Measurements from ENCODE around the gene WNK3.

The WNK3 gene

GRCh38 chrX:54271664-54272063, 86.2 kb downstream of the WNK3 start:
- Histone ChIP-seq H3K9ac (ENCODE audit: low read length) (no peak overlapping the region), H2AFZ (ENCODE audit: low read depth, low read length) (no peak overlapping the region), H3K4me3 (ENCODE audit: insufficient read depth in 1 of 2, low read depth in 1 of 2, low read length in 2 of 2) (no peak overlapping the region), H3K27me3 (ENCODE audit: control insufficient read depth in 1 of 2, insufficient read depth in 1 of 2, low read length in 2 of 2) (no peaks in the 10 kb centered on the region), H2BK120ac (ENCODE audit: low read depth, low read length) (no peak overlapping the region), H3K14ac (ENCODE audit: low read length in 2 of 2) (no peak overlapping the region), H3K79me1 (replicated peaks; ENCODE audit: low read length, poor library complexity, severe bottlenecking) (no peaks in the 10 kb centered on the region), H3K4me1 (ENCODE audit: control insufficient read depth, insufficient read depth, low read depth, low read length) (no peaks in the 10 kb centered on the region), H2BK15ac (ENCODE audit: low read depth, poor library complexity, severe bottlenecking) (no peak overlapping the region), H4K91ac (ENCODE audit: low read length) (no peak overlapping the region), H3K23ac (ENCODE audit: low read length in 2 of 2) (no peak overlapping the region), H3K9me3 (ENCODE audit: control insufficient read depth, low read length) (no peaks in the 10 kb centered on the region), H3K36me3 (ENCODE audit: control insufficient read depth in 1 of 2, insufficient read depth in 2 of 2, low read depth in 1 of 2, low read length in 2 of 2) (no peaks in the 10 kb centered on the region), H3K18ac (ENCODE audit: low read depth in 1 of 2, low read length in 2 of 2) (no peak overlapping the region), H3K4me2 (ENCODE audit: low read length, poor library complexity, severe bottlenecking) (no peak overlapping the region), H3K4ac (ENCODE audit: low read depth in 1 of 2, low read length in 2 of 2) (no peak overlapping the region), H2BK12ac (ENCODE audit: low read length in 2 of 2) (no peak overlapping the region), H4K8ac (ENCODE audit: low read length) (no peak overlapping the region), H2BK5ac (ENCODE audit: low read depth, low read length, poor library complexity, severe bottlenecking) (no peak overlapping the region), H2AK5ac (ENCODE audit: low read length, severe bottlenecking) (no peak overlapping the region), H3K27ac (ENCODE audit: low read length, poor library complexity, severe bottlenecking) (no peak overlapping the region)
- no peak for DNase-seq
- whole genome bisulfite sequencing, result 92% methylated on average over 2 of the region's 2 CpGs

DNA sequence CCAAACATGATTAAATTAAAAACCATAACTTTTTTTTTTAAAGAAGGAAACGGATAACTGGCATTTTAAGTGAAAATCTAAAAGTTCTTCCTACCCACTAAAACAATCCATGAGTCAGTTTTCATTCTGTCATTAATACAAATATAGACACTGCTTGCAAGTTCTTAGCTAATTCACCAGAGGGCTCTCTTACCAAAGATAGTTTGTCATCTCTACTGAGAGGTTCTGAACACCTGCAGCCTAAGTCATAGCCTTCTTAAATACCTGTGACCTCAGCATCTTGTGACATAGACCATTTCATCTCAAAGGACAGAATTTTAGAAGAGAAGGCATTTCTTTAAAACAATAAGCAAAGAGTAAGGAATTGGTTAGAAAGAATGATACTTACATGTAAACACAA, 109.5 kb downstream of the WNK3 start:
- Histone ChIP-seq H2BK5ac (ENCODE audit: low read depth, low read length, poor library complexity, severe bottlenecking) (no peak overlapping the region), H2BK120ac (ENCODE audit: low read depth, low read length) (no peak overlapping the region), H3K18ac (ENCODE audit: low read depth in 1 of 2, low read length in 2 of 2) (no peak overlapping the region), H3K9ac (ENCODE audit: low read length) (no peak overlapping the region), H2AK5ac (ENCODE audit: low read length, severe bottlenecking) (no peak overlapping the region), H3K4me2 (ENCODE audit: low read length, poor library complexity, severe bottlenecking) (no peak overlapping the region), H3K14ac (ENCODE audit: low read length in 2 of 2) (no peak overlapping the region), H3K4me3 (ENCODE audit: insufficient read depth in 1 of 2, low read depth in 1 of 2, low read length in 2 of 2) (no peak overlapping the region), H4K8ac (ENCODE audit: low read length) (no peak overlapping the region), H2AFZ (ENCODE audit: low read depth, low read length) (no peak overlapping the region), H4K91ac (ENCODE audit: low read length) (no peak overlapping the region), H3K4ac (ENCODE audit: low read depth in 1 of 2, low read length in 2 of 2) (no peak overlapping the region), H2BK12ac (ENCODE audit: low read length in 2 of 2) (no peak overlapping the region), H3K4me1 (ENCODE audit: control insufficient read depth, insufficient read depth, low read depth, low read length) (no peaks in the 10 kb centered on the region), H3K79me1 (replicated peaks; ENCODE audit: low read length, poor library complexity, severe bottlenecking) (no peaks in the 10 kb centered on the region), H3K9me3 (ENCODE audit: control insufficient read depth, low read length) (no peaks in the 10 kb centered on the region), H2BK15ac (ENCODE audit: low read depth, poor library complexity, severe bottlenecking) (no peak overlapping the region), H3K23ac (ENCODE audit: low read length in 2 of 2) (no peak overlapping the region), H3K27ac (ENCODE audit: low read length, poor library complexity, severe bottlenecking) (no peak overlapping the region), H3K36me3 (ENCODE audit: control insufficient read depth in 1 of 2, insufficient read depth in 2 of 2, low read depth in 1 of 2, low read length in 2 of 2) (no peaks in the 10 kb centered on the region), H3K27me3 (ENCODE audit: control insufficient read depth in 1 of 2, insufficient read depth in 1 of 2, low read length in 2 of 2) (peaks cover 0 to 4% of the 10 kb centered on the region in 2 experiments)
- DNase-seq, result peak; percentile 9
- 69% methylated on average over 1 of the region's 1 CpG for WGBS

- H3K14ac ChIP-seq (ENCODE audit: low read length in 2 of 2), result no peak overlapping the region
- peaks cover 2% of the 10 kb centered on the region for H3K9me3 ChIP-seq (ENCODE audit: control insufficient read depth, low read length)
- H3K9ac ChIP-seq (ENCODE audit: low read length), result no peak overlapping the region
- H3K27ac ChIP-seq (ENCODE audit: low read length, poor library complexity, severe bottlenecking), result no peak overlapping the region
- no peak overlapping the region for H3K4me2 ChIP-seq (ENCODE audit: low read length, poor library complexity, severe bottlenecking)
- no peak overlapping the region for H3K4ac ChIP-seq (ENCODE audit: low read depth in 1 of 2, low read length in 2 of 2)
- H4K8ac ChIP-seq (ENCODE audit: low read length), result no peak overlapping the region
- H3K18ac ChIP-seq (ENCODE audit: low read depth in 1 of 2, low read length in 2 of 2), result no peak overlapping the region
- H2BK12ac ChIP-seq (ENCODE audit: low read length in 2 of 2), result no peak overlapping the region
- H2AFZ ChIP-seq (ENCODE audit: low read depth, low read length), result no peak overlapping the region
- no peak overlapping the region for H2BK120ac ChIP-seq (ENCODE audit: low read depth, low read length)
- no peak overlapping the region for H2AK5ac ChIP-seq (ENCODE audit: low read length, severe bottlenecking)
- H4K91ac ChIP-seq (ENCODE audit: low read length), result no peak overlapping the region
- DNase-seq, result no peak
- H2BK15ac ChIP-seq (ENCODE audit: low read depth, poor library complexity, severe bottlenecking), result no peak overlapping the region
- H3K36me3 ChIP-seq (ENCODE audit: control insufficient read depth in 1 of 2, insufficient read depth in 2 of 2, low read depth in 1 of 2, low read length in 2 of 2), result no peaks in the 10 kb centered on the region
- H3K27me3 ChIP-seq (ENCODE audit: control insufficient read depth in 1 of 2, insufficient read depth in 1 of 2, low read length in 2 of 2), result peaks cover 0 to 4% of the 10 kb centered on the region in 2 experiments
- no peak overlapping the region for H3K23ac ChIP-seq (ENCODE audit: low read length in 2 of 2)
- no peaks in the 10 kb centered on the region for H3K79me1 ChIP-seq (replicated peaks; ENCODE audit: low read length, poor library complexity, severe bottlenecking)
- no peak overlapping the region for H3K4me3 ChIP-seq (ENCODE audit: insufficient read depth in 1 of 2, low read depth in 1 of 2, low read length in 2 of 2)
- H2BK5ac ChIP-seq (ENCODE audit: low read depth, low read length, poor library complexity, severe bottlenecking), result no peak overlapping the region
- no peaks in the 10 kb centered on the region for H3K4me1 ChIP-seq (ENCODE audit: control insufficient read depth, insufficient read depth, low read depth, low read length)
These were observed 111.0 kb downstream of the WNK3 start for GRCh38 chrX:54246866-54247265.

DNA sequence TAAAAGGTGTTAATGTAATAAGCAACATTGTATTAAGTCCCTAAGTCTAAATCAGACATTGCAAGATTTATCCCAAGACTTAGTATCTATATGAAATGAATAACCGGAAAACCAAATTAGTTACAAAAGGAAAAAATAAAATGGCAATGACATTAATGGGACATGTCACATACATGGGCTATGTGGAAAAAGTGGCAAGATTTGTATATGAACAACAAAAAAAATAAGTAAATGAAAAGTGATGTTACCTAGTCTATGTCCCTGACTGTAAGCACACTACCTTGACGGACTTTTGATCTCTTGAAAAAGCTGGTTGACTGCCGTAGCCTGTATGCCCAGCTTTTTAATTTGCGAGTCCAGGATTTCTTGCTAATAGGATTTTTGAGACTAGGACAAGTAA, 119.3 kb downstream of the WNK3 start:
- H2BK12ac ChIP-seq (ENCODE audit: low read length in 2 of 2), result no peak overlapping the region
- no peaks in the 10 kb centered on the region for H3K79me1 ChIP-seq (replicated peaks; ENCODE audit: low read length, poor library complexity, severe bottlenecking)
- H2AK5ac ChIP-seq (ENCODE audit: low read length, severe bottlenecking), result no peak overlapping the region
- H2BK15ac ChIP-seq (ENCODE audit: low read depth, poor library complexity, severe bottlenecking), result no peak overlapping the region
- no peak overlapping the region for H3K9ac ChIP-seq (ENCODE audit: low read length)
- H2AFZ ChIP-seq (ENCODE audit: low read depth, low read length), result no peak overlapping the region
- H3K36me3 ChIP-seq (ENCODE audit: control insufficient read depth in 1 of 2, insufficient read depth in 2 of 2, low read depth in 1 of 2, low read length in 2 of 2), result no peaks in the 10 kb centered on the region
- no peak overlapping the region for H4K91ac ChIP-seq (ENCODE audit: low read length)
- peaks cover 33% of the 10 kb centered on the region for H3K9me3 ChIP-seq (ENCODE audit: control insufficient read depth, low read length)
- DNase-seq, result no peak
- H3K18ac ChIP-seq (ENCODE audit: low read depth in 1 of 2, low read length in 2 of 2), result no peak overlapping the region
- H3K4me3 ChIP-seq (ENCODE audit: insufficient read depth in 1 of 2, low read depth in 1 of 2, low read length in 2 of 2), result no peak overlapping the region
- WGBS, result 100% methylated on average over 3 of the region's 4 CpGs
- no peaks in the 10 kb centered on the region for H3K4me1 ChIP-seq (ENCODE audit: control insufficient read depth, insufficient read depth, low read depth, low read length)
- no peaks in the 10 kb centered on the region for H3K27me3 ChIP-seq (ENCODE audit: control insufficient read depth in 1 of 2, insufficient read depth in 1 of 2, low read length in 2 of 2)
- no peak overlapping the region for H3K4ac ChIP-seq (ENCODE audit: low read depth in 1 of 2, low read length in 2 of 2)
- no peak overlapping the region for H2BK120ac ChIP-seq (ENCODE audit: low read depth, low read length)
- H3K27ac ChIP-seq (ENCODE audit: low read length, poor library complexity, severe bottlenecking), result no peak overlapping the region
- H3K23ac ChIP-seq (ENCODE audit: low read length in 2 of 2), result no peak overlapping the region
- no peak overlapping the region for H2BK5ac ChIP-seq (ENCODE audit: low read depth, low read length, poor library complexity, severe bottlenecking)
- H3K14ac ChIP-seq (ENCODE audit: low read length in 2 of 2), result no peak overlapping the region
- no peak overlapping the region for H4K8ac ChIP-seq (ENCODE audit: low read length)
- H3K4me2 ChIP-seq (ENCODE audit: low read length, poor library complexity, severe bottlenecking), result no peak overlapping the region
